GM18861 (cell line): ENCODE measurements around the gene ADTRP.

Experiments
- ATAC-seq: cut with Tn5 transposase; IDR thresholded peaks from one replicate; pipeline ENCODE4 v1.9.1; 2021; ENCODE audit not compliant: unreplicated experiment

Gene ADTRP

GRCh38 chr6:11727998-11728961, 50.3 kb downstream of the ADTRP start:
- no peak for ATAC-seq

- no peak for ATAC-seq
Observed at GRCh38 chr6:11727346-11727997, 51.1 kb downstream of the ADTRP start.

- ATAC-seq = no peak
Observed at GRCh38 chr6:11724286-11724685, 54.3 kb downstream of the ADTRP start.

- no peak for ATAC-seq
Observed at GRCh38 chr6:11722805-11723631, 55.6 kb downstream of the ADTRP start.

- no peak for ATAC-seq
Observed at GRCh38 chr6:11722220-11722619, 56.4 kb downstream of the ADTRP start.

- ATAC-seq = no peak
Observed at GRCh38 chr6:11718463-11718862, 60.1 kb downstream of the ADTRP start.

GRCh38 chr6:11718031-11718430, 60.6 kb downstream of the ADTRP start:
- ATAC-seq = no peak

GRCh38 chr6:11714798-11715285, 63.8 kb downstream of the ADTRP start:
- ATAC-seq = no peak

- ATAC-seq = no peak
Observed at GRCh38 chr6:11714116-11714797, 64.3 kb downstream of the ADTRP start.

GRCh38 chr6:11712760-11713159, 65.8 kb downstream of the ADTRP start:
- ATAC-seq = no peak

- ATAC-seq = no peak
Observed at GRCh38 chr6:11711984-11712711, 66.5 kb downstream of the ADTRP start.

- no peak for ATAC-seq
Observed at GRCh38 chr6:11711003-11711983, 67.3 kb downstream of the ADTRP start.

- ATAC-seq = no peak
Observed at GRCh38 chr6:11710311-11710761, 68.3 kb downstream of the ADTRP start.

- ATAC-seq = no peak
Observed at GRCh38 chr6:11706171-11706570, 72.4 kb downstream of the ADTRP start.

- no peak for ATAC-seq
Observed at GRCh38 chr6:11705483-11705882, 73.1 kb downstream of the ADTRP start.

GRCh38 chr6:11705069-11705468, 73.5 kb downstream of the ADTRP start:
- ATAC-seq = no peak

- ATAC-seq = no peak
Observed at GRCh38 chr6:11703725-11704124, 74.9 kb downstream of the ADTRP start.

- ATAC-seq = no peak
Observed at GRCh38 chr6:11702500-11703130, 76.0 kb downstream of the ADTRP start.
